RKO (cell line): ENCODE results near the gene PMS2.
"Not testable (repeated sequence)": the region's sequence is repeated elsewhere in the genome, so short reads cannot be mapped to it uniquely, and the experiment has no call there.

Source experiments
- DNase-seq: peaks from one replicate; pipeline ENCODE4 v3.0.0-alpha.2; 2016; ENCODE audit warnings: low spot score

PMS2 gene

DNA sequence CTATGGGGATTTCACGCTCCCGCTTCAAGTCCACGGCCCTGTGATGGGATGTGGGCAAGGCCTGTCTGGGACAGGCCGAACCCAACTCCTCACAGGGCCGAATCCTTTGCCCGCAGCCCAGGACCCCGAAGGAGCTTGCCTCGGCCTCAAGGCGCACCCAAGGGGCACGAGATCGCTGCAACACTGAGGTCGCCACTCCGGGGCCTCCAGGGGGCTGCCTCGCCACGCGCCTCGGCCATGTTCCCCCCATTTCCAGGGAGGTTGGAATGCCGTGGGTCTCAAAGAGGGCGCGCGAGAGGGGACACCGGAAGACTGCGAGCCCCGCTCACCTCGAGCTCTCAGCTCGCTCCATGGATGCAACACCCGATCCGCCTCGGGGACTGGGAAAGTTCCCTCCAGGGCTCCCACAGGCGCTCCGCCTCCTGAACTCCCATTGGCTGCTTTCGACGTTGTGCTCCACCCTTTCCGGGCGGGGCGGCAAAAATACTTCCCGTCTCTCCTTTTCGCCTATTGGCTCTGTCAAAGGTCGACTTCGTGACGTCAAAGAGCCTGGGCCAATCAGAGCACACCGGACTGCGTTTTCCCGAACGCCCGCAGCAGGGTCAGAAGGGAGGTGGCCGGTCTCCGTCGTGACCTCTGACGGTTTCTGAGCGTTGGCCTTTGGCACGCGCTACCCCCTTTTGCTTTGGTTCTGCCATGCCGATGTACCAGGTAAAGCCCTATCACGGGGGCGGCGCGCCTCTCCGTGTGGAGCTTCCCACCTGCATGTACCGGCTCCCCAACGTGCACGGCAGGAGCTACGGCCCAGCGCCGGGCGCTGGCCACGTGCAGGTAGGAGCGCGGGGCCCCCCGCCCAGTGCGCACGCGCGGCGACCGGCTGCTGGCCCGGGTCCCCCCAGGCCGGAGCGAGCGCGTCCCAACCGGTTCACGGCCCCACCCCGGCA, at the start of gene PMS2, which contains the start of gene AIMP2:
PMS2 (minus strand) TSS at position 382 of the 944 bp plus-strand sequence; CDS start at position 352, 30 bp downstream.
AIMP2 (plus strand) TSS at position 605 of the 944 bp plus-strand sequence; CDS start at position 697, 92 bp downstream.
- DNase-seq = peak; percentile 98

DNA sequence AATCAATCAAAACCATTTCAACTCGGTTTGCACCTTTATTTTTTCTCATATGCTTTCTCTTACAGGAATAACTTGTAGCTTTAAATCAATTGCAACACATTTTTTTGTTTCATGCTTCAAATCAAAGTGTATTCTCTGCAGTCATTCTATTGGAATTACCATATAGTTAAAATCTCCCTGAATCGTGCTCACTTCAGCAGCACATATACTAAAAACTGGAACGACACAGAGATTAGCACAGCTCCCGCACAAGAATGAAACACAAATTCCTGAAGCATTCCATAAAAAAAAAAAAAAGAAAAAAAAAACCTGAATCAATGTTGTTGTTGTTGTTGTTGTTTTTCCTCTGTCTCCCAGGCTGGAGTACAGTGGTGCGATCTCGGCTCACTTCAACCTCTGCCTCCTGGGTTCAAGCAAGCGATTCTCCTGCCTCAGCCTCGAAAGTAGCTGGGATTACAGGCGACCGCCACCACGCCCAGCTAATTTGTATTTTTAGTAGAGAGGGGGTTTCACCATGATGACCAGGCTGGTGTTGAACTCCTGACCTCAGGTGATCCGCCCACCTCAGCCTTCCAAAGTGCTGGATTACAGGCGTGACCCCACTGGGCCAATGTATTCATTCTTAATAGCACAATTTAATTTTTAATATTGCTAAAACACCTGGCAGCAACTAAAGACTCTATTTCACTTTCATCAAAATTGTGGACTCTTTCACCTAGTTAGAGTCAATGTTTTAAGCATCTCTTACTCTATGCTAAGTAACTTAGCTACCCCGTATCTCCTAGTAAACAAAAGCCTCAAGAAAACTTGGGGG, 48.7 kb upstream of the PMS2 start:
- no peak for DNase-seq

- DNase-seq = no peak
Observed at GRCh38 chr7:6056616-6057015, 47.8 kb upstream of the PMS2 start.

GRCh38 chr7:6051185-6051584, 42.3 kb upstream of the PMS2 start:
- DNase-seq = not testable (repeated sequence)

DNA sequence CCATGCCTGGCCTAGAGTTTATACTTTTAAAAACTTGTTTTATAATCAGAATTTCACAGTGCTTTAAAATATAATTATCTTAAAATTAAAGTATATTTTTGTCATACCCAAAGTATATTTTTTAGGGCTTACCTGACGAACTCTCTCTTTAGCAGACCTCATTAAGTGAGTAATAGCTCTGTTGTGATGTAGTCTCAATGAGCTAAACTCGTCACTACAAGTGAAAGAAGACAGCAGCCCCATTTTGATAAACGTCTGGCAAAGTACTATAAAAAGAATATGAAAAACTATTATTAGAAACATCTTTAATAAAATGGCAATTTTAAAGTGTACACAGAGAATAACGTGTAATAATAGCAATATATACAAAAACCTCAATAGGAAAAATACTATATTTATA, 40.9 kb upstream of the PMS2 start:
- no peak for DNase-seq

DNA sequence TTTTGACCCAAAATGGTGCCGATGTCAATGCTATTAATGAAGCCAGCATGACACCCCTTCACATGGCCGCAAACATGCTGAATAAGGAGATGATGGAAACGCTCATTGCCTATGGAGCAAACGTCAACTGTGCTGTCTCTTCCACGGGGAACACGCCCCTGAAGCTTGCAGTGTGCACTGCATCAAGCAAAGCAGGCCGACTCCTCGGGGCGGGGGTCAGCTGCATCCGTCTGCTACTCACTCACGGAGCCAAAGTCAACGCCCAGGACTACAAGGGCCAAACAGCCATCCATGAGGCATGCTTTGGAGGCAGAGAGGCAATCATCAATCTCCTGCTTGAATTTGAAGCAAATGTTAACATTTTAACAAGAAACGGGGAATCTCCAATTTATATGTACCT, 26.8 kb upstream of the PMS2 start:
- DNase-seq = no peak

- no peak for DNase-seq
Observed at GRCh38 chr7:6035165-6035564, 26.3 kb upstream of the PMS2 start.

DNA sequence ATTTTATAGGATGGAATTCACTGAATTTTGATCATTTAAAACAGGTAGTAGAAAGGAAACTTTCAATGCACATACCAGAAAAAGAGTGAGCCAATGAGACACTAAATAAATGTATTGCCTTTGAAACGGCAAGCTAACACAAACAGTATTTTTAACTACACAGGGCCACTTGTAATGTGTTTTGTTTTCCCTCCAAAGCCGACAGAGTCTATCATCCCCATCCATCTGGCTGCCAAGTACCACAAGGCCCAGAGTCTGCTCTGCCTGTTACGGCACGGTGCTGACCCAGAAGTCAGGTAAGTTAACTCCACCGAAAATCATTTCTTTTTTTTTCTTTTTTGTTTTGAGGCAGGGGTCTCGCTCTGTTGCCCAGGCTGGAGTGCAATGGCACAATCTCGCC, 23.8 kb upstream of the PMS2 start:
- DNase-seq = no peak

DNA sequence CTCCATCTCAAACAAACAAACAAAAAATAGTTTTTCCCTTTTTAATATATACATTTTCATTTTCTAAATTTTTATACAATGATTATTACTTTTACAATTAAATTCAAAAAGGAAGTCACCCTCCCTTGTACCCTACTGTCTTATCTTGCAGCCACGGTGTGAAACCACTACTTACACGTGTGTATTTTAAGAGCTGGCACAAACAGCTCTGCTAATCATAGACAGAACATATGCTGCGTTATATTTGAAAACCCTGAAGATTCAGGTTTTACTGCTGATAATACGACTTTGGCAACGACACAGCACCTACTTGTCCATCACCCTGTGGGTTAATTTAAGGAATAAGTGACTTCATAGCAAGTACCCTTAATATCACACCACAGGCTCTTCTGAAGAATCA, 23.3 kb upstream of the PMS2 start:
- no peak for DNase-seq

- no peak for DNase-seq
Observed at GRCh38 chr7:6031567-6031966, 22.7 kb upstream of the PMS2 start.

DNA sequence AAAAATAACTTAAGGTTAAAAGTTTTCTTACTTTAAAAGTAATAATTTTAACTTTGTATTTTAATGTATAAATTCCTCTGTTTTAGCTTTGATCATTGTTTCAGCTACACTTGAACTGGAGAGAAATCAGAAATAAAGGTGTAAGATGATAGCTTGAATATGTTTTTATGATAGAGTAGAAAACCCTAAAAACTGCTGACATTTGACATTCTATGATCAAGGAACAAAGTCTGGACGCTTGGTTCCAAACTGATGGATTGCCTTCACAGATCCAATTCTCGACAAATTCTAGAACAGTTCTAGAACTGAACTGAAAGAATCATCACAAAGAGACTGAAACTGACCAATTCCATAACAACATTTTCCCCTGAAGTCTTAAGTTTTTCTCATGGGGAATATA, 22.1 kb upstream of the PMS2 start, which contains the start of gene ANKRD61:
ANKRD61 (plus strand) TSS at position 389 of the 400 bp plus-strand sequence; CDS start at position 389, 0 bp downstream.
- DNase-seq = no peak

DNA sequence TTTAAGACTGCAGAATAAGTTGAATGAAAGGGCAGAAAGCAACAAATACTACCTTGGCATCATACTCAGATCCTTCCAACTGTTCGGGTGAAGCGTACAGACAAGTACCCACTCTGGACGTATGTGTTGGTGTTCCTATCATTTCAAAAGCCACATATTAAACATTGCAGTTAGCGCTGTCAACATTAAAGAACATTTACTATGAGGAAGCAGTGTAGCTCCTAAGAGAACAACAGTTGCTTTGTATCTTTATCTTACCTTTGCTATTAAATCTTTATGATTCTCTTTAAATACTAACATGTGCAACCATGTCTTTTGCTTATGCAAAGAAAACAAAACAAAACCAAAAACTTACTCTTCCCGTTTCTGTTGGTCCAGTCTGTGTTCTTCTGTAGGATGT, 19.7 kb upstream of the PMS2 start:
- DNase-seq = no peak

DNA sequence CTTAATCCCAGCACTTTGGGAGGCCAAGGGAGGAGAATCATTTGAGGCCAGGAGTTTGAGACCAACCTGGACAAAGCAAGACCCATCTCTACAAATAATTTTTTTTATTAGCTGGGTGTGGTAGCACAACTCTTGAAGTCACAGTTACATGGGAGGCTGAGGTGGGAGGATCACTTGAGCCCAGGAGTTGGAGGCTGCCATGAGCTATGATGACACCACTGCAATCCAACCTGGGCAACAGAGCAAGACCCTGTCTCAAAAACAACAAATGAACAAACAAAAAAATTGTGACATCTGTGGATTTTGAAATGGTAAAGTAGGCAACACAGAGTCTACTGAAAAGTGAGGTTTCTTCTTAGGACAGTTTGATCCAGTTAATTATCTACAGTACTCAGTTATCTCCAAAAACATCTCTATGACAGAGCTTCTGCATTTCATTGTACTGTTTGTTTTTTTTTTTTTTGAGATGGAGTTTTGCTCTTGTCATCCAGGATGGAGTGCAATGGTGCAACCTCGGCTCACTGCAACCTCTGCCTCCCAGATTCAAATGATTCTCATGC, 19.0 kb upstream of the PMS2 start:
- no peak for DNase-seq

DNA sequence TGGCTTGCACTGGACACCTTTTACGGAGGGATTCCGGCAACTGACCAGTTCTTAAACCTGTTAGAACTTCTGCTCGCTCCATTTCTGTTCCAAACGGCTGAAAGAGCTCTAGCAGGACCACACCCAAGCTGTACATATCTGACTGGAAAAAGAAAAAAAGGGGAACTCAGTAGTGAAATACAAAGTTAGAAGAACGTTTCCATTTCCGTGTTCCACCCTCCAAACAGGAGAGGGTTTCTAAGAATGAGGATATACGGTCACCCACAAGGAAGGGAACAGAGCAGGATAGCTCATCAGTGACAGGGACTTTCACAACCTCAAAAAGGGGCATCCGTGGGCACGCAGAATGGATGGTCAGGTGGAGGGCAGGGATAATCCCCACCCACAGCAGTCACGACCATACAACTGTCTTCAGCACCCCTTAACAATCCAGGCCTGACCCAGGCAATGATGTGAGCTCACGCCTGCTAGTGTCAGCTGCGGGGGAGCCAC, 18.0 kb upstream of the PMS2 start:
- DNase-seq = no peak

DNA sequence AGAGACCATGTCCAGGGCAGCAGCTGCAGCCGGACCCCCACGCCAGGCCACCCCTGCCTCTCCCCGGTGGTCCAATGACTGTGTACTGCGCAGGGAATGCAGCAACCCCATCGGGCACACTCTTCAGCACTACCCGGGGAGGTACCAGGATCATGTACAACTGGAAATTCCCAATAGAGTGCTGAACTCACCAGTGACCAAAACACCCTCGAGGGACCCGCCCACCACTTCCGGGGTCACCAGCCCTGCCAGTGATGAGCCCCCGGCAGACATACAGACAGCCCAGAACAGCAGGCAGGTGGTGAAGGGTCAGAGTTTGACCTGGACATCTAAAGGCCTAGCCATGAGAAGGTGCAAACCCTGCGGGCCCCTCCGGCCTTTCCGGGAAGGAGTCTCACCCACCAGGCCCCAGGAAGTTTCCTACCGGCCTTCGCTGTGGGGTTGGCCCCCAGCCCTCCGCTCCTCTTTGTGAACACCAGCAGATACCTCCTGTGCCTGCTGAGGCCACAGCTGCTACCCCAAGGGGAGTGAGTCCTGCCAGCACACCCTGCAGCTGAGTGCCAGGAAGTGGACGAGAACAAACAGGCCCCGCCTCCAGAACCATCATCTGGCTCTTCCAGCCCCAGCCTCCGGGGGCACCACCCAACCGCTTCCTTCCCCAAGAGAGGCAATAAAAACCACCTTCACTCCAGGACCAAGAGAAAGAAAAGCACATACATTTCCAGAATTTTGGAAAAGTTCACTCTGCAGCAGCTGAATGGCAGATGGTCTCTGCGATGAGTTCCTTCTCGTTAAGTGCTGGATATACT, 17.4 kb upstream of the PMS2 start:
- peak; percentile 78 for DNase-seq

DNA sequence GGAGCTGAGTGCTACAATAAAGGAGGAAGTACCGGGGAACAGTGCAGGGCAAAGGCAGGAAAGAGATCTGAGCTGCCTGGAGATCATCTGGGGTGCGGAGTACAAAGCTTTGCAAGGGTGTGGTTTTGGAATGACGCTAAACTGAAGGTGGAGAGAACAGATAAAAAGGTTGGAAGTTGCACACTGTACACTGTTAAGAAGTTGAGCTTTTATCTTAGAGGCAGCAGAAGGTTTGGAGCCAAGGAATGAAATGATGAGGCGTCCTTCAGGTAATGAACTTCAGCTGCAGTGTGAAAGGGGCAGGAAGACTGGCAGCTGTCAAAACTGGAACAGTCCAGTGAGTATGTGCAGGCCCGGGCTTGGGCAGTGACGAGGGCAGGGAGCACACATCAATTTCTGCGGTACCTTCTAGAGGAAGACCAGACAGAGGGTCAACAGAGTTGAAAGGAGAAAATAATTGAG, 15.2 kb upstream of the PMS2 start:
- no peak for DNase-seq

DNA sequence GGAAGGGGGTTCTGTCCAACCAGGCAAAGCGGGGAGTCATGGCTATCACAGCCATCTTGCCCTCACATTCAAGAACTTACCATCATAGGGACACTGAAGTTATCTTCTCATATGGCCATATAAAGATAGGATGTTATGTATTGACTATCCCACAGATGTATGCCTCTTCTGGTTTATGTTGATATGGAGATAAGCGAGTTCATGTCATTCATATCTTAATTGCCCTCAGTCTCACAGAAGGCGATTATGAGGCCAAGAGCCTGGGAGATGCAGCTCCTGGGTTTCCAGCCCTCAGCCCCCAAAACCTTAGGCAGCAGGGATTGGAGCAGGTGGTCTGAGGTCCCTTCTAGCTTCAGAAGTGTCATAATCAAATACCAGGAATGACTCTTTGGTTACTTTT, 13.9 kb upstream of the PMS2 start:
- DNase-seq = no peak

- DNase-seq = no peak
Observed at GRCh38 chr7:6020371-6021286, 11.8 kb upstream of the PMS2 start.

DNA sequence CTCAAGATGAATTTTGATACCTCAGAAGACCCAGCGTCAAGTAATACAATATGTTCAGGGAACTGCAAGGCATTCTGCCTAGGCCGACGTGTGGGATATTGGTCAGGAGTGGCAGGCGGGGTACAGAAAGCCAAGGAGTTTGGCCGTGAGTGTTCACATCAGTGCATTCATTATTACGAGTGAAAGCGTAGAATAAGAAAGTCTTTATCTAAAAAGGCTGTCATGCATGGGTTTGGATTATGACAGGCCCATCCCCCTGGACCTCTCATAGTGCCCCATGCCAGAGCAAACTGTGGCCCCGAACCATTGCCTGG, 7.8 kb upstream of the PMS2 start:
- DNase-seq = no peak

- peak; percentile 35 for DNase-seq
Observed at GRCh38 chr7:6015917-6016652, 7.2 kb upstream of the PMS2 start.
